GM12878 (cell line): Measurements from ENCODE around the gene GBX1. TPM values are rescaled to one million over a fixed set of nuclear protein-coding genes. Genes with fewer than 3 reads are reported as not detected.

ENCODE experiments used
- ATAC-seq: fragments of 200-7000 bp; cut with Tn5 transposase; 3 replicates; pipeline ENCODE4 v1.9.1; 2020; ENCODE audit warnings: mild to moderate bottlenecking, moderate library complexity
- BruUV-seq: library from RNA; stranded (reverse); fragments of 400-500 nt; replicated peaks from 2 replicates; lab custom pipeline; 2021; lab: Mats Ljungman, UMichigan
- CTCF ChIA-PET: fragments of 300-600 bp; sonication (Branson Sonifier 250); formaldehyde crosslinking; extraction: SDS; loops from one replicate; lab custom pipeline; 2021; ENCODE audit warnings: inconsistent platforms; lab: Yijun Ruan, JAX
- POLR2A ChIA-PET: fragments of 350-600 bp; formaldehyde crosslinking; extraction: SDS; loops from one replicate; lab custom pipeline; 2021; ENCODE audit warnings: inconsistent platforms; lab: Charles Lee
- RAD21 ChIA-PET: fragments of 300-600 bp; sonication (Branson Sonifier 250); formaldehyde crosslinking; loops from one replicate; lab custom pipeline; 2023; ENCODE audit warnings: antibody characterized with exemption; ENCODE audit not compliant: unreplicated experiment; lab: Charles Lee
- SMC1A ChIA-PET: fragments of 300-600 bp; sonication (Branson Sonifier 250); formaldehyde crosslinking; loops from one replicate; lab custom pipeline; 2023; ENCODE audit not compliant: unreplicated experiment, uncharacterized antibody; lab: Charles Lee
- DNase-seq: peaks from one replicate; pipeline ENCODE4 v3.0.0-alpha.2; 2011; ENCODE audit warnings: low read depth, low spot score
- FAIRE-seq: peaks from 3 replicates; lab custom pipeline; 2011; peaks lifted over from hg19 to GRCh38; lab: Jason Lieb, UNC
- H2AFZ ChIP-seq: 2 replicates; pipeline ENCODE4 v1.6.0; 2011; ENCODE audit warnings: low read depth, low read length, control low read depth; ENCODE audit not compliant: control insufficient read depth
- H3K27ac ChIP-seq: 2 replicates; pipeline ENCODE4 v1.5.1; 2011; ENCODE audit warnings: control low read depth; ENCODE audit not compliant: control insufficient read depth, insufficient read depth
- H3K27me3 ChIP-seq, 2 experiments: replicated peaks in 1 of 2; 2 replicates each; pipeline versions ENCODE4 v1.6.0 to v1.6.1; 2011; ENCODE audit warnings: low read length in 1 of 2; ENCODE audit not compliant: control insufficient read depth in 2 of 2, insufficient read depth in 2 of 2
- H3K36me3 ChIP-seq, 2 experiments: 2 replicates each; pipeline ENCODE4 v1.5.1; 2011; ENCODE audit warnings: low read length in 1 of 2; ENCODE audit not compliant: control insufficient read depth in 2 of 2, insufficient read depth in 2 of 2
- H3K4me1 ChIP-seq: 2 replicates; pipeline ENCODE4 v1.6.1; 2011; ENCODE audit warnings: mild to moderate bottlenecking, low read length, moderate library complexity, mixed read lengths; ENCODE audit not compliant: control insufficient read depth, insufficient read depth
- H3K4me2 ChIP-seq: 2 replicates; pipeline ENCODE4 v1.6.0; 2011; ENCODE audit warnings: control low read depth; ENCODE audit not compliant: control insufficient read depth, insufficient read depth
- H3K4me3 ChIP-seq: fragments of 200-600 bp; sonication (generic); 2 replicates; pipeline ENCODE4 v1.5.1; 2016
- H3K79me2 ChIP-seq: 2 replicates; pipeline ENCODE4 v1.6.0; 2011; ENCODE audit warnings: low read length; ENCODE audit not compliant: control insufficient read depth, insufficient read depth
- H3K9ac ChIP-seq: 2 replicates; pipeline ENCODE4 v1.8.0; 2011; ENCODE audit warnings: low read length, control low read depth, mixed read lengths; ENCODE audit not compliant: control insufficient read depth, insufficient read depth
- H3K9me3 ChIP-seq: replicated peaks from 3 replicates; pipeline ENCODE4 v1.5.1; 2011; ENCODE audit warnings: mild to moderate bottlenecking, low read length; ENCODE audit not compliant: control insufficient read depth, insufficient read depth
- H4K20me1 ChIP-seq: 2 replicates; pipeline ENCODE4 v1.6.0; 2011; ENCODE audit not compliant: control insufficient read depth, insufficient read depth
- ATF7 ChIP-seq: fragments of 450-650 bp; IDR thresholded peaks from 2 replicates; pipeline ENCODE4 v1.6.1; 2016; ENCODE audit warnings: low read depth, mild to moderate bottlenecking
- BCL3 ChIP-seq: IDR thresholded peaks from 2 replicates; pipeline ENCODE4 v1.6.1; 2011; ENCODE audit warnings: borderline replicate concordance, low read depth, mild to moderate bottlenecking, moderate library complexity, low read length; ENCODE audit not compliant: insufficient read depth, poor library complexity, severe bottlenecking
- BMI1 ChIP-seq: fragments of 450-650 bp; IDR thresholded peaks from 2 replicates; pipeline ENCODE4 v1.6.1; 2016; ENCODE audit warnings: mild to moderate bottlenecking, moderate library complexity, borderline replicate concordance
- CHD2 ChIP-seq: IDR thresholded peaks from 2 replicates; pipeline ENCODE4 v1.6.1; 2011; ENCODE audit warnings: low read depth, low read length, improper control_type of control experiment, borderline replicate concordance
- EED ChIP-seq: sonication (generic); IDR thresholded peaks from 2 replicates; pipeline ENCODE4 v1.6.1; 2016; ENCODE audit warnings: antibody characterized with exemption, low read depth
- EGR1 ChIP-seq, 2 experiments: IDR thresholded peaks; 1 replicate in 1 of 2; 2 replicates in 1 of 2; pipeline ENCODE4 v1.6.1; 2011 to 2012; ENCODE audit warnings: low read depth in 2 of 2, low read length in 2 of 2, borderline replicate concordance in 1 of 2, mild to moderate bottlenecking in 1 of 2, moderate library complexity in 1 of 2
- FOXM1 ChIP-seq: IDR thresholded peaks from 2 replicates; pipeline ENCODE4 v1.6.1; 2012; ENCODE audit warnings: low read depth, mild to moderate bottlenecking, inconsistent platforms, low read length, moderate library complexity
- IKZF2 ChIP-seq, 2 experiments: fragments of 450-650 bp; IDR thresholded peaks; 2 replicates each; pipeline ENCODE4 v1.6.1; 2017; ENCODE audit warnings: mild to moderate bottlenecking in 2 of 2, moderate library complexity in 2 of 2
- MTA2 ChIP-seq: fragments of 450-650 bp; IDR thresholded peaks from 2 replicates; pipeline ENCODE4 v1.6.1; 2016; ENCODE audit warnings: low read depth, mild to moderate bottlenecking, moderate library complexity
- NBN ChIP-seq: fragments of 450-650 bp; IDR thresholded peaks from 2 replicates; pipeline ENCODE4 v1.6.1; 2016
- SIN3A ChIP-seq: IDR thresholded peaks from 2 replicates; pipeline ENCODE4 v1.6.1; 2012; ENCODE audit warnings: low read depth, low read length, improper control_type of control experiment
- SMARCA5 ChIP-seq: fragments of 450-650 bp; IDR thresholded peaks from 2 replicates; pipeline ENCODE4 v1.6.1; 2017; ENCODE audit warnings: mild to moderate bottlenecking
- SPI1 ChIP-seq: IDR thresholded peaks from 2 replicates; pipeline ENCODE4 v1.6.1; 2011; ENCODE audit warnings: low read depth, mild to moderate bottlenecking, low read length, moderate library complexity, borderline replicate concordance; ENCODE audit not compliant: insufficient read depth
- ZNF217 ChIP-seq: fragments of 450-650 bp; IDR thresholded peaks from 2 replicates; pipeline ENCODE4 v1.6.1; 2017; ENCODE audit warnings: antibody characterized with exemption, mild to moderate bottlenecking
- WGBS: methylation state at CpG from one replicate; pipeline ENCODE4 v1.1.6; 2016; ENCODE audit warnings: low lambda C conversion rate; ENCODE audit not compliant: insufficient replicate concordance, insufficient coverage; ENCODE audit errors: missing lambda C conversion rate; 5-methylcytosine and 5-hydroxymethylcytosine counted together
- in situ Hi-C: fragments of 300-500 bp; cut with MboI; formaldehyde crosslinking; loops from 9 replicates; pipeline ENCODE4 v1.14.3; 2018; ENCODE audit warnings: mixed read lengths
- intact Hi-C: fragments of 100-400 bp; cut with micrococcal nuclease; formaldehyde crosslinking; loops from one replicate; pipeline ENCODE4 v1.14.2; 2022; ENCODE audit not compliant: unreplicated experiment
- polyA plus RNA-seq, 11 experiments: library from polyadenylated mRNA; depleted of rRNA in 4 of 11; unstranded in 6 of 11; stranded (reverse) in 5 of 11; fragments of >200 nt; fragmentation: Nextera tagmentation in 4 of 11; fragmentation: Illumina TruSeq in 1 of 11; extraction: Ambion mirVana in 4 of 11; extraction: Trizol in 1 of 11; gene quantifications; 1 replicate in 1 of 11; 2 replicates in 10 of 11; pipeline versions ENCODE4 v1.2.1 to v1.2.3, GENCODE V29; 2011 to 2016; ENCODE audit warnings: inconsistent platforms in 2 of 11, missing spikeins in 2 of 11, low read depth in 1 of 11
- total RNA-seq, 4 experiments: library from RNA; depleted of rRNA in 3 of 4; stranded (reverse); fragments of >200 nt in 3 of 4; fragmentation: Illumina TruSeq in 1 of 4; extraction: Trizol in 1 of 4; gene quantifications; 2 replicates each; pipeline versions ENCODE4 v1.2.1 to v1.2.3, GENCODE V29; 2013 to 2021
- TF ChIP-seq, protein P1 (sequence below): fragments of 450-650 bp; IDR thresholded peaks from 2 replicates; pipeline ENCODE4 v1.6.1; 2014; ENCODE audit warnings: mild to moderate bottlenecking

The GBX1 gene
- total and polyA plus RNA-seq, 10 of the 15 experiments (the other 5 are each of a cell fraction or from before 2014, with no cell fraction given): not detected

- intact Hi-C loops: no loop called here
- 93% methylated on average over 24 of the region's 24 CpGs for WGBS
- H3K36me3 ChIP-seq: peaks cover 3 to 10% of the 10 kb centered on the region in 2 experiments; a peak in 2 of 4 replicates
- no peaks in the 10 kb centered on the region for H3K27me3 ChIP-seq
- H3K79me2 ChIP-seq: no peaks in the 10 kb centered on the region
- no peak overlapping the region for H3K4me2 ChIP-seq
- in situ Hi-C loops: no loop called here
- no peak overlapping the region for H2AFZ ChIP-seq
- H3K4me3 ChIP-seq: no peak overlapping the region
- BruUV-seq: no TSS peak
- ATAC-seq (no peak), FAIRE-seq (no peak), DNase-seq (no peak)
- SMC1A ChIA-PET: no interaction called here
- RAD21 ChIA-PET: no interaction called here
- H4K20me1 ChIP-seq: no peaks in the 10 kb centered on the region
- POLR2A ChIA-PET: no interaction called here
- no peaks in the 10 kb centered on the region for H3K9me3 ChIP-seq
- CTCF ChIA-PET: no interaction called here
- H3K27ac ChIP-seq: no peak overlapping the region
- TF ChIP-seq BMI1 (no peak), FOXM1 (no peak), EGR1 (IDR thresholded peaks at IDR 0.05; ENCODE audit: borderline replicate concordance in 1 of 2, low read depth in 2 of 2, low read length in 2 of 2) (no peak), NBN (no peak), SPI1 (no peak)
- no peak overlapping the region for H3K9ac ChIP-seq
- H3K4me1 ChIP-seq: no peaks in the 10 kb centered on the region
Measured at GRCh38 chr7:151133986-151134742, 33.3 kb downstream of the GBX1 start.

GRCh38 chr7:151133266-151133985 is 34.1 kb downstream of the GBX1 start:
- Histone ChIP-seq H3K4me1 (no peaks in the 10 kb centered on the region), H3K79me2 (no peaks in the 10 kb centered on the region), H3K36me3 (peaks cover 3 to 12% of the 10 kb centered on the region in 2 experiments; a peak in 2 of 4 replicates), H3K27ac (no peak overlapping the region), H3K4me3 (no peak overlapping the region), H3K4me2 (no peak overlapping the region), H4K20me1 (no peaks in the 10 kb centered on the region), H3K9ac (no peak overlapping the region), H3K9me3 (no peaks in the 10 kb centered on the region), H3K27me3 (no peaks in the 10 kb centered on the region), H2AFZ (no peak overlapping the region)
- 84% methylated on average over 16 of the region's 16 CpGs for WGBS
- ChIA-PET RAD21 (no interaction called here), POLR2A (no interaction called here), SMC1A (no interaction called here), CTCF (no interaction called here)
- BruUV-seq: no TSS peak
- no peak for FAIRE-seq
- ATAC-seq: no peak
- DNase-seq: no peak
- intact Hi-C loops (no loop called here), in situ Hi-C loops (no loop called here)
- TF ChIP-seq SIN3A (no peak), SPI1 (no peak), ZNF217 (no peak), BCL3 (no peak), MTA2 (no peak), ATF7 (no peak), CHD2 (no peak), IKZF2 (IDR thresholded peaks at IDR 0.05) (no peak), EED (no peak), SMARCA5 (no peak)
- TF ChIP-seq, protein P1, sequence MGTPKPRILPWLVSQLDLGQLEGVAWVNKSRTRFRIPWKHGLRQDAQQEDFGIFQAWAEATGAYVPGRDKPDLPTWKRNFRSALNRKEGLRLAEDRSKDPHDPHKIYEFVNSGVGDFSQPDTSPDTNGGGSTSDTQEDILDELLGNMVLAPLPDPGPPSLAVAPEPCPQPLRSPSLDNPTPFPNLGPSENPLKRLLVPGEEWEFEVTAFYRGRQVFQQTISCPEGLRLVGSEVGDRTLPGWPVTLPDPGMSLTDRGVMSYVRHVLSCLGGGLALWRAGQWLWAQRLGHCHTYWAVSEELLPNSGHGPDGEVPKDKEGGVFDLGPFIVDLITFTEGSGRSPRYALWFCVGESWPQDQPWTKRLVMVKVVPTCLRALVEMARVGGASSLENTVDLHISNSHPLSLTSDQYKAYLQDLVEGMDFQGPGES: no peak
